ENCODE data around the gene C1orf35.

Gene C1orf35

DNA sequence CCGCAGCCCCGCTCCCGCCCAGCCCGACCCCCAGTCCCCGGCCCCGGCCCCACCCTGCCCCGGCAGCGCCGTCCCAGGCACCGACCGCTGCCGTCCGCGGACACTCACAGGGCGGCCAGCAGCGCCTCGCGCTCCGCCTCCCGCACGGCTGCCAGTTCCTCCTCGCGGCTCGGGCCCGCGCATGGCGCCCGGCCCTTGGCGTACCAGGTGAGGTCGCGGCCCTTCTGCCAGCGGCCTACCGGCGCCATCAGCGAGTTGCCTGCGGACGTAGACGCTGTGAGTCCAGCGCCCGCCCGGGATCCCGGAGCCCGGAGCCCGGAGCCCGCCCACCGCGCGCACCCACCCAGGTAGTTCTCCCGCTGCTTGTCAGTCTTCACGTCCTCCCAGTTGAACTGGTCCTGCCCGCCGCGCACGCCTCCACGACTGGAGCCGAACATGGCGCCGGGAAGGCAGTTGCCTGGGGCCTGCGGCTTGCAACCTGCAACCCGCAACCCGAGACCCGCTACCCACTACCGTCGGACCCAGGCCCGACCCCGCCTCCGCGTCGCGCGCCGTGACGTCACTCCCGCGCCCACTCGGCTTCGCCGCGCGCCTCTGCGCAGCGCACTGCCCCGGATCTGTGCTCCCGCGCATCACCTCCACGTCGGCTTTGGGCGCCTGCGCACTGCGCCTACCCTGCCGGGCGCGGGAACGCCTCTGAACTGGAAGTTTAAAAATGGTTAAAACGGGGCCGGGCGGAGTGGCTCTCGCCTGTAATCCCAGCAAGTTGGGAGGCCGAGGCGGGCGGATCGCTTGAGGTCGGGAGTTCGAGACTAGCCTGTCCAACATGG, at the start of gene C1orf35:
Gene C1orf35 (minus strand): TSS at position 535 of the 830 bp plus-strand sequence. CDS start 98 bp downstream, at position 437.
- DNase-seq, result peak; percentile 86

DNA sequence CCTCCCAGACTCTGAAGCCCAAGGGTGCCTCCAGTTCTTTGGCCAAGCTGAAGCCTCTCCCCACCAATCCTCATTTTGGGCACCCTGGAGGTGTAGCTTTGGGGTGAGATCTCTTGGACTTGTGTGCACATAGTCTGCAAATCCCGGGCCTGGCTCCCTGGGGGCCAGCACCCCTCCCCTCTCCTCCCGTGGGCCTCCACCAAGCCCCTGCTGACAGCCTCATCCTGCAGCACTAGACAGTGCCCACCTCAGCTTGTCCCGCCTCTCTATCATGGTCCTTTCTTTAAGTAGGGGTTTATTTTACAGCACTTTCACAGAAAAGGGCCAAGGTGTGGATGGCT, 49.8 kb upstream of the C1orf35 start:
- no peak for DNase-seq

DNA sequence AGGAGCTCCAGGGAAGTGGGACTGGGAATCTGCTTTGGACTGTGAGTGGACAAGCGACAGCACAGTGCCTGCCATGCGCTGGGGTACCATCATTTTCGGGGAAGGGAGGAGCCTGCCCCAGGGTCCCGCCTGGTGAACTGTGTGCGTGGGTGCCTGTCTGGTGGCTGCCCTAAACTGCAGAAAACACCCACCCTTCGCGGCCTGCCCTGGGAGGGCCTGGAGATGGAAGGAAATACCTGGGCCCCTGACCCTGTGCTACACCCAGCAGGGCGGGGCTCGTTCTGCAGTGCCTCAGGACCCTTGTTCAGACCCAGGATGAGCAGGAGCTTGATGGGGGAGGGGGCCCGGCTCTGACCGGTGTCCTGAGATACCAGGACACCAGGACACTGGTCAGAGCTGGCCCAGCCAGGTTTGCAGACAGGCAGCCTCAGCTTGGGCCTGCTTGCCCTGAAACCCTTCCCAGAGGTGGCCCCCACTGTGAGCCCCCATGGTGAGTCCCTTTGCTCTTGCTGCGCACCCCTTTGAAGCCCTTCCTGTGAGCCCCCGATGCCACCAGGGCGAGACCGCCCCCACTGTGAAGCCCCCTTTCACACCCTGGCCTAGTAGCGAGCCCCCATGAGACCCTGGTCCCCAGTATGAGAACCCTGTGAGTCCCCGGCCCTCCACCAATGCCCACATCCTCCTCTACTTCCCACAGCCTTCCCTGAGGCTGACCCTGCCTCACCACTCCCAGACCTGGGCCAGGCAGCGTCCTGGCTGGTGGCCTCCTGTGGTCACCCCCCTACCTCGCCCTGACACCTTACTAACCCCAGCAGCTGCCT, 49.2 kb upstream of the C1orf35 start:
- DNase-seq, result no peak

- no peak for DNase-seq
Observed at GRCh38 chr1:228151180-228151925, 48.2 kb upstream of the C1orf35 start.

- no peak for DNase-seq
Observed at GRCh38 chr1:228150461-228151179, 47.5 kb upstream of the C1orf35 start.

GRCh38 chr1:228150120-228150460, 47.0 kb upstream of the C1orf35 start:
- no peak for DNase-seq

DNA sequence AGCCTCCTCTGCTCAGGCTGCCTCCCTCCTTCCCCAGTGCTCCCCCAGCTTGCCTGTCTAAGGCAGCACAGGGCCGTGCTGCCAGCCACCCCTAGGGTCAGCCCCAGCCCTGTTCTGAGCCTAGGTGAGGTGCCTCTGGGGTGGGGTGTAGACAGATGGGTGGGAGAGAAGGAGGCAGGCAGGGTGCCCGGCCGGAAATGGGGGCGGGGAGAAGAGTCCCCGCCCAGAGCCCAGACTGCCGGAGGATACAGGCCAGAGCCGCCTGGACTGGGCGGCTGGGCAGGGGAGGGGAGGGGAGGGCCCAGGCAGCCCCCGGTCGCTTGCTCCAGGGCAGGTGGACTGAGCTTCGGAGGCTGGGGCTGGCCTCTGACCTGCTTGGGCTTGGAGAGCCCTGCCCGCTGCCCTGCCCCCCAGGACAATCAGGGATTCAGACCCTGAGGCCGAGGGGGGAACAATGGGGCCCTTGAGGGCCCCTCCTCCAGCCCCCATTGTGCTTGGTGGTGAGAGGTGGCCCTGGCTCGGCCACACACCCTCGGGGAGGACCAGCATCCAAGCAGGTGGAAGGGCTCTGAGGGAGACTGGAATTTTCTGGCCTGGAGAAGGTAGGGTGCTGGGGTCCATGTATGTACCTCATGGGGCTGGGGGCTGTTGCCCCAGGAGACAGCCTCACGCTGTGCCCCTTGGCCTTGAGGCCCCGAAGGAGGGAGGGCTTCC, 46.4 kb upstream of the C1orf35 start, which contains the start of gene GJC2:
Gene GJC2 (plus strand): TSS at position 525 of the 714 bp plus-strand sequence. CDS start 7,829 bp downstream, outside the sequence.
- DNase-seq, result no peak

DNA sequence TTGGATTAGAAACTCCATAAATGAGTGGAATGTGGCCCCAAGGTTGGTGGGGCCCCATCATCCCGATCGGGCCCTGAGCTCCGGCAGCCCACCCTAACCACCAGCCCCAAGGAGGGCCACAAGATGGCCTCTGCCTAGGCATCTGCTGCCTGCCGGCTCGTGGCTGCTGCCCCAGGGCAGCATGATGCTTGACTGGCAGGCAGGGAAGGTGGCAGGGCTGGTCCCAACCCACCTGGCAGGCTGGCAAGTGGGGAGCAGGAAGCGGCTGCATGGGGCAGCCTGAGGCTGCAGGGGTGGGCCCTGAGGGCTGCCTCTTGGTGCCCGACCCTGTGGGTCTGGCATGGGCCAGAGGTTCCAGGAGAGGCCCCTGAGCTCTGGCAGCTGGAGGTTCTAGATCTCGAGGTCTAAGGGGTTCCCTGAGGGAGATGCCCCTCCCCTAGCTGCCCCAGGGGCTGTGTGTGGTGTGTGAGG, 45.8 kb upstream of the C1orf35 start:
- DNase-seq, result no peak

DNA sequence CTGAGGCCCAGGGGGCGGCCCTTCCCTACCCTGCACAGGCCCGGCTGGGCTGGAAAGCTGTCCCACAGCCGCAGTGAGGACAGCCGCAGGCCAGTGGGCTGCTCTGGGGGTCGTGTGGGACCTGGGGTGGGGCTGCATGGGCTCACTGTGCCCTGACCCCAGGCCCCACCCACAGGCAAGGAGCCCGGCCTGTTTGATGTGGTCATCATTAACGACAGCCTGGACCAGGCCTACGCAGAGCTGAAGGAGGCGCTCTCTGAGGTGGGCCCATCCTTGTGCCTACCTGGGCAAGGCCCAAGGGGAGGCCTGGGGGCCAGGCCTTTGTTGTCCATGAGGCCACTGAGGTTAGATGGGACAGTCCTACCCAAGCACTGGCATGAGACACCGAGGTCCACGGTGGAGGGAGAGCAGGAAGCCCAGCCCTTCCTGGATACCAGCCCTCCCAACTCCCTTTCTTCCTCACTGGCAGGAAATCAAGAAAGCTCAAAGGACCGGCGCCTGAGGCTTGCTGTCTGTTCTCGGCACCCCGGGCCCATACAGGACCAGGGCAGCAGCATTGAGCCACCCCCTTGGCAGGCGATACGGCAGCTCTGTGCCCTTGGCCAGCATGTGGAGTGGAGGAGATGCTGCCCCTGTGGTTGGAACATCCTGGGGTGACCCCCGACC, 45.2 kb upstream of the C1orf35 start:
- no peak for DNase-seq

DNA sequence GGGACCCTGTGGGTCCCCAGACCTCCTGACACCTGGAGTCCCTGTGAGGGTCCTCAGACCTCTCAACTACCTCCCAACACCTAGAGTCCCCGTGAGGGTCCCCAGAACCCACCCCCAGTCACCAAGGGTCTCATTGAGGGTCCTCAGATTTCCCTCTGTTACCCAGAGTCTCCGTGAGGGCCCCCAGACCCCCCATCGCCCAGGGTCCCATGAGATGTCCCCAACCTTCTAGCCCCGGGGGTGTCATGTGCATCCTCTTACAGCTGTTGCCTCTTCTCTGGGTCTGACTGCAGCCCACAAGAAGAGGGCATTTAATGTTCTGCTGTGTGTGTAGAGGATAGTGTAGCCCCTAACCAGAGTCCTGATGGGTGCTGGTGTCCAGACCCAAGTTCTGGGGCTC, 44.6 kb upstream of the C1orf35 start:
- DNase-seq, result no peak

DNA sequence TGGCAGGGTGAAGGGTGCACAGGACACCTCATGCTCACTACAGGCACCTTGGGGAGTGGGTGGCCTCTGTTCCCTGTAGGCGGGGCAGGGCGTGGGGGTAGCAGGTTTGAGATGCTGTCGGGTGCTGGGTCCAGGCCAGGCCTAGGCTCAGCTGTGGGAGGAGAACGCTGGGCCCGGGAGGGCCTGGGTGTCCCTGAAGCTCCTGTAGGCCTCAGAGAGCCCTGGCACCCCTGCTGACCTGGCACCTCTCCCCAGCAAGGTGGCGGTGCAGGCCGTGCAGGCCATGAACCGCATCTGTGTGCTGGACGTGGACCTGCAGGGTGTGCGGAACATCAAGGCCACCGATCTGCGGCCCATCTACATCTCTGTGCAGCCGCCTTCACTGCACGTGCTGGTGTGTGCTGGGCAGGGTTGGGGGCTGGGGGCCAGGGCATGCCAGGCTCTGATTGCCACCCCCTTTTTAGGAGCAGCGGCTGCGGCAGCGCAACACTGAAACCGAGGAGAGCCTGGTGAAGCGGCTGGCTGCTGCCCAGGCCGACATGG, 44.1 kb upstream of the C1orf35 start:
- no peak for DNase-seq

DNA sequence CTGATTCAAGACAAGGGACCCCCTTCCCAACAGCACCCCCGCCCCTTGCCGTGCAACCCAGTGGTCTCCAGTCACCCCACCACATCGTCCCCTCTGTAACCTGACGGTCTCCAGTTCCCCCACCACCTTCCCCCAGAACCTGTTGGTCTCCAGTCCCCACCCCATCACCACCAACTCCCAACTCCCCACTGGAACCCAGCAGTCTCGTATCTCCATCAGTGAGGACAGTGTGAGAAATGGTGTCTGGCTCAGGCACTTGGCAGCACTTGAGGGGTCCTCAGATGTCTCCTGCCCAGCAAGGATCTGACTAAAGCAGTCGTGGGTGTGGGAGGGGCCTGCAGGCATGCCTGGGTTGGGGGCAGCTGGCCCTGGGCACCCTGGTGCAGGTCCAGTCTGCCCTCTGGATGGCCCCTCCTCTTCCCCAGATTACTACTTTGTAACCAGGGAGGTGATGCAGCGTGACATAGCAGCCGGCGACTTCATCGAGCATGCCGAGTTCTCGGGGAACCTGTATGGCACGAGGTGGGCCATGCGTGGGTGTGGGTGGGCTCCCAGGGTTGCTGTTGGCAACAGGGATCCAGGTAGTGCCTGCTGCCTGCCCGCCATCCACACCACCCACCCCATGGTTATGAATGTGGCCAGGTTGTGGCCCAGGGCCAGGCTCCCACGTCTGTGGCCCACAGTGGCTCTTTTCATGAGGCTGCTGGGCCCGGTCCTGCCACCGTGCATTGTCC, 43.5 kb upstream of the C1orf35 start:
- DNase-seq, result no peak

DNA sequence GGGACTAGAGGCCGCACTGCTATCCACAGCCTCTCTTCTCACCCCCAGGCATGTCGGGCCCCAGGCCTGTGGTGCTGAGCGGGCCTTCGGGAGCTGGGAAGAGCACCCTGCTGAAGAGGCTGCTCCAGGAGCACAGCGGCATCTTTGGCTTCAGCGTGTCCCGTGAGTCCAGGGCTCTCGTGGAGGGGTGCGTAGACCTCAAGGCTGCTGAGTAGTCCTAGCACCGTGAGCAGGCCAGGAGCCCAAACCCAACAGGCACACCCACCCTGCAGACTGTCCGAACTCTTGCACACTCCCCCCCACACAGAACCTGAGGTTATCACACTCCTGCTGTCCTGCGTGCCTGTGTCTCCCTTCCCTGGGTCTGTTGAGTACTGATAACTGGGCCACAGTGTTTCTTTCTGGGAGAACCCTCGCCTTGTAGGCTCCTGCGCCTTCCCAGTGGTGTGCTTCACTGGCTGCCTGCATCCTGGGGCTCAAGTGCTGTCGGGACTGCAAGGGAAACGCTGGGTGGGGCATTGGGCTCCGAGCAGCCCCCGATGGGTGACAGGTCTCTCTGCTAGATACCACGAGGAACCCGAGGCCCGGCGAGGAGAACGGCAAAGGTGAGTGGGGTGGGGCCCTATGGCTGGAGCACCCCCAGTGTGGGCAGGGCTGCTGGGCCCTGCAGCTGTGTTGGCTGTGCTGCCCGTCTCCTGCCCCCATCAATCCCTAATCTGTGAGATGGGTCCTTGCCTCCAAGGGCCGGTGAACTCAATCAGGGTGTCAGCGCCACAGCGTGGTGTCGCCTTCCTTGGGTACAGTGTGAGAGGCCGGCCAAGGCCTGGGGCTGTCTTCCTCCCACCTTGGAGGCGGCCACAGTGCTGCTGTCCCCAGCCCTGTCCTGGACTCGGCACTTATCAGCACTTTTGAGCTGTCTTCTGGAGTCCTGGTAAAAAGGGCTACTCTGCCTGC, 42.6 kb upstream of the C1orf35 start:
- DNase-seq, result no peak

- no peak for DNase-seq
Observed at GRCh38 chr1:228144993-228145343, 41.8 kb upstream of the C1orf35 start.

DNA sequence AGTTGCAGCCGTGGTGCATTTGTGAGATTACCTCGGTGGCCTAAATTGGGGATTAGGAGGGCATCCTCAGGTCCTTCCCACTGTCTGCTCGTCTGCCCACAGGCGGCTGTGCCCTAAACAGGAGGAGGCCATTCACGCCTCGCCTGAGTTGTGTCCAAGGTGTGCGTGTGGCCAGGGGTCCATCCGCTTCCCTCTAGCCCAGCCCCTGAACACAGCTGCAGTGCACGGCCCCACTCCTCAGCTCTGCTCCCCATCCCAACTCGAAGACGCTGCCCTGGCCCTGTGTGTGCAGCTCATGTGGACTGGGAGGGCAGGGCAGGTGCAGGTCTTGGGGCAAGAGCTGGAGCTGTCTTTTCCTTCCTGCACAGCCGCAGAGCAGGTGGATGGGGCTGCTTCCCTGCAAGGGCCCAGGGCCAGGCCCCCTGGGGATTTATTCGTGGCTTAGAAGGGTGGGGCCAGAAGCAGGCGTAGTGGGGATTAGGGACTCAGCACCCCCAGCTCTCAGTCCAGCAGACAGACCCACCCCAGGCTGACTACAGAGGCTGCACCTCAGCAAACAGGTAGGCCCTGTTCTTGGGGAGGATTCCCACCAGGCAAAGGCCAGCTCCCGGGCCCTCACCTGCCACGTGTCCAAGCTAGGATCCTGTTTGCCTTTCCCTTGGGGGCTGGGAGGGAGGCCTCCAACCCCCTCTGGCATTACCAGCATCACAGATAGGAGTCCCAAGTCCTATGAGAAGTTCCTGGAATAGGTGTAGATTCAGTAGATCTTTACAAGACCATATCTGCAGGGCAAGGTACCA, 41.3 kb upstream of the C1orf35 start:
- no peak for DNase-seq

DNA sequence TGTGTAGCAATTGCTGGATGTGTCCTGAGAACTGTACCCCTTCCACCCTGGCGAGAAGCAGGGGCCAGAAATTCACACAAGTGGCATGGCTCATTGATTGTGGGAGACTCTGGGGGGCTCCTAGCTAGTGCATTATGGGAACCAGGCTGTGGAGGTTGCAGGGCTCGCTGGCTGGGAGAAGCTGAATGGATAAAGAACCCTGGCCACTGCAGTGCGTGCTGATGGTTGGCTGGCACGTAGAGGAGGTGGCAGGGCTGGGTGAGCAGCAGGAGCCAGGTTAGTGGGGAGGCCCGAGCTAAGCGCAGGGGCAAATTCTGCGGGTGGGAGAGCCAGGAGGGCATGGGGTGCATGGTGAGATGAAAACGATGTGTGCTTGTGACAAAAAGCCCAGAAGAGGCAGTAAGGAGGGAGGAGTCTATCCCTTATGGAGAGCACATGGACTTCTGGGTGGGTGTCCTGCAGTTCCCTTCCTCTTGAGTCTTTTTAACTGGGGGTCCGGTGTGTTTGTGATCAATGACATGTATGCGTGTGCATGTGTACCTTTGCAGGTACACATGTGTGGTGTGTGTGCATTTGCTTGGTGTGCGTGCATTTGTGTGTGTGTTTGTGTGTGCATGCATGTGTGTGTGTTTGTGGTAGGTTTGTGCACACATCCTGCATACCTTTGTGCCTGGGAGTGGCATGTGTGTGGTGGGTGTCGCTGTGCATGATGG, 40.5 kb upstream of the C1orf35 start:
- no peak for DNase-seq

DNA sequence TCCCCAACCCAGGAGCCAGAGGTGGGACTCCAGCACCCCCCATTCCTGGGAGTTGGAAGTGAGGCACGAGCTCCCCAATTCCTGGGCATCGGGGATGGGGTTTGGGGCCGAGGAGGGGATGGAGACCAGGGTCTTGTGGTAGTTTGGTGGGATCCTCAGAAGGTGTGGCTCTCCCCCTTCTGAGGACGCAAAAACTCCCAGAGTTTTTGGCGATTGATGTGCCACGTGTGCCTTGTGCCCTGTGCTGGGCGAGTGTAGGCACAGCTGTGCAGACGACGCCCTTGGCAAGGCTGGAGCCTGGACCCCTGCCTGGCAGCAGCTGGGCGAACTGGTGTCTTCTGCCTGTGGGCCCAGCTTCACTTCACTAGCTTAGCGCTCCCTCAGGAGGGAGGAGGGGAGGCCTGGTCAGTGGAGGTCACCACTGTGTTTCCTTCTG, 39.6 kb upstream of the C1orf35 start:
- no peak for DNase-seq
